Fibroblast of lung (primary cell): Measurements from ENCODE around the gene ZAR1L. TPM values are rescaled to one million over a fixed set of nuclear protein-coding genes. Genes with fewer than 3 reads are reported as not detected.

ENCODE experiments used
- DNase-seq, 2 donors: peaks; one replicate each; pipeline versions ENCODE4 v3.0.0 to v3.0.0-alpha.2; 2010; ENCODE audit warnings: low read depth in 2 of 2
- H2AFZ ChIP-seq: 2 replicates; pipeline ENCODE4 v1.5.1; 2012; ENCODE audit warnings: low read length, control low read depth, inconsistent platforms
- H3K27ac ChIP-seq: 2 replicates; pipeline ENCODE4 v1.5.1; 2011; ENCODE audit warnings: low read length, control low read depth; ENCODE audit not compliant: insufficient read depth
- H3K27me3 ChIP-seq: 2 replicates; pipeline ENCODE4 v1.5.1; 2011; ENCODE audit warnings: mild to moderate bottlenecking, low read length; ENCODE audit not compliant: control insufficient read depth, insufficient read depth
- H3K36me3 ChIP-seq: 2 replicates; pipeline ENCODE4 v1.5.1; 2011; ENCODE audit warnings: low read length; ENCODE audit not compliant: control insufficient read depth, insufficient read depth
- H3K4me1 ChIP-seq: 2 replicates; pipeline ENCODE4 v1.5.1; 2011; ENCODE audit warnings: low read length; ENCODE audit not compliant: control insufficient read depth, insufficient read depth; ENCODE audit errors: extremely low read depth
- H3K4me2 ChIP-seq: 2 replicates; pipeline ENCODE4 v1.5.1; 2011; ENCODE audit warnings: low read length, control low read depth; ENCODE audit not compliant: insufficient read depth; ENCODE audit errors: extremely low read depth
- H3K4me3 ChIP-seq, 4 experiments: fragments of 200-600 bp in 1 of 4; sonication (generic) in 1 of 4; replicated peaks in 1 of 4; 2 replicates each; pipeline ENCODE4 v1.5.1; 2011 to 2016; ENCODE audit warnings: low read length in 4 of 4, low read depth in 3 of 4, mild to moderate bottlenecking in 3 of 4, control low read depth in 2 of 4, inconsistent platforms in 1 of 4, mixed read lengths in 1 of 4; ENCODE audit not compliant: insufficient read depth in 1 of 4; ENCODE audit errors: control extremely low read depth in 1 of 4
- H3K79me2 ChIP-seq: 2 replicates; pipeline ENCODE4 v1.5.1; 2012; ENCODE audit warnings: mild to moderate bottlenecking, low read length, inconsistent platforms; ENCODE audit not compliant: control insufficient read depth, insufficient read depth
- H3K9ac ChIP-seq: 2 replicates; pipeline ENCODE4 v1.5.1; 2011; ENCODE audit warnings: mild to moderate bottlenecking, low read length, control low read depth; ENCODE audit not compliant: insufficient read depth
- H3K9me3 ChIP-seq: 2 replicates; pipeline ENCODE4 v1.5.1; 2012; ENCODE audit warnings: low read depth, low read length; ENCODE audit not compliant: control insufficient read depth, insufficient read depth
- H4K20me1 ChIP-seq: 2 replicates; pipeline ENCODE4 v1.5.1; 2011; ENCODE audit warnings: low read length; ENCODE audit not compliant: control insufficient read depth, insufficient read depth; ENCODE audit errors: extremely low read depth
- EZH2 ChIP-seq: IDR thresholded peaks from 2 replicates; pipeline ENCODE4 v1.5.1; 2012; ENCODE audit warnings: low read length, control low read depth, mild to moderate bottlenecking; ENCODE audit errors: missing control alignments
- polyA plus RNA-seq, 2 donors: library from polyadenylated mRNA; depleted of rRNA in 1 of 2; stranded (reverse) in 1 of 2; unstranded in 1 of 2; fragments of >200 nt; gene quantifications; 2 replicates each; pipeline ENCODE4 v1.2.1, GENCODE V29; 2011 to 2012; ENCODE audit warnings: missing spikeins in 1 of 2
- total RNA-seq: library from RNA; depleted of rRNA; stranded (reverse); fragments of >200 nt; gene quantifications from 2 replicates; pipeline ENCODE4 v1.2.1, GENCODE V29; 2014
- TF ChIP-seq, protein P1 (sequence below), 2 donors: IDR thresholded peaks in 1 of 2; conservative IDR thresholded peaks in 1 of 2; 1 replicate in 1 of 2; 2 replicates in 1 of 2; pipeline ENCODE4 v1.5.1; 2011 to 2012; ENCODE audit warnings: low read length in 2 of 2, control low read depth in 1 of 2, inconsistent platforms in 1 of 2, low read depth in 1 of 2, mild to moderate bottlenecking in 1 of 2

ZAR1L gene
- total and polyA plus RNA-seq, 2 donors (not counting 1 experiment from before 2014, with no cell fraction given), result not detected

DNA sequence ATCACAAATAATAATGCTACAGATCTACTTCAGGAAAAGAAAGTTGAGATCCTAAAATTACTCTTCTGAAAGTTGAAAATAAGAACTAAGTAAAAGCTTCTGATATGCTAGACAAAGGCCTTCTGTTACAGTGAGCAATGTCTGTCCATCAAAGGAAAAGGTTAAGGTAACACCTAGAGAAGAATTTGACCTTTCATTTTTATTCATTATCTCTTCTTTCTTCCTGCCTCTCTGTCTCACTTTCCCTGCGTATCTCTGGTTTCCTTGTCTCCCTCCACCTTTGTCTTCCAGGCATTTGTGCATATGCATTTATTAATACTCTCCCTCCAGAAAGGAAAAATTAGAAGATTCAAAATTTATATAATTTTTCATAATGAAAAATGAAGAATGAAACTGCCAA is 49.0 kb downstream of the ZAR1L start:
- no peak for TF ChIP-seq EZH2
- TF ChIP-seq, protein P1, sequence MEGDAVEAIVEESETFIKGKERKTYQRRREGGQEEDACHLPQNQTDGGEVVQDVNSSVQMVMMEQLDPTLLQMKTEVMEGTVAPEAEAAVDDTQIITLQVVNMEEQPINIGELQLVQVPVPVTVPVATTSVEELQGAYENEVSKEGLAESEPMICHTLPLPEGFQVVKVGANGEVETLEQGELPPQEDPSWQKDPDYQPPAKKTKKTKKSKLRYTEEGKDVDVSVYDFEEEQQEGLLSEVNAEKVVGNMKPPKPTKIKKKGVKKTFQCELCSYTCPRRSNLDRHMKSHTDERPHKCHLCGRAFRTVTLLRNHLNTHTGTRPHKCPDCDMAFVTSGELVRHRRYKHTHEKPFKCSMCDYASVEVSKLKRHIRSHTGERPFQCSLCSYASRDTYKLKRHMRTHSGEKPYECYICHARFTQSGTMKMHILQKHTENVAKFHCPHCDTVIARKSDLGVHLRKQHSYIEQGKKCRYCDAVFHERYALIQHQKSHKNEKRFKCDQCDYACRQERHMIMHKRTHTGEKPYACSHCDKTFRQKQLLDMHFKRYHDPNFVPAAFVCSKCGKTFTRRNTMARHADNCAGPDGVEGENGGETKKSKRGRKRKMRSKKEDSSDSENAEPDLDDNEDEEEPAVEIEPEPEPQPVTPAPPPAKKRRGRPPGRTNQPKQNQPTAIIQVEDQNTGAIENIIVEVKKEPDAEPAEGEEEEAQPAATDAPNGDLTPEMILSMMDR (conservative IDR thresholded peaks at IDR 0.05 in 1 of 2, IDR thresholded peaks at IDR 0.05 in 1 of 2; ENCODE audit: low read depth in 1 of 2, low read length in 2 of 2), result no peak
- Histone ChIP-seq H3K27ac (no peak overlapping the region), H3K27me3 (no peaks in the 10 kb centered on the region), H3K9ac (no peak overlapping the region), H3K79me2 (no peaks in the 10 kb centered on the region), H3K4me3 (no peak overlapping the region), H4K20me1 (no peaks in the 10 kb centered on the region), H3K4me2 (no peak overlapping the region), H3K4me1 (peaks cover 8% of the 10 kb centered on the region), H3K36me3 (no peaks in the 10 kb centered on the region), H3K9me3 (no peaks in the 10 kb centered on the region), H2AFZ (no peak overlapping the region)
- DNase-seq, result no peak

DNA sequence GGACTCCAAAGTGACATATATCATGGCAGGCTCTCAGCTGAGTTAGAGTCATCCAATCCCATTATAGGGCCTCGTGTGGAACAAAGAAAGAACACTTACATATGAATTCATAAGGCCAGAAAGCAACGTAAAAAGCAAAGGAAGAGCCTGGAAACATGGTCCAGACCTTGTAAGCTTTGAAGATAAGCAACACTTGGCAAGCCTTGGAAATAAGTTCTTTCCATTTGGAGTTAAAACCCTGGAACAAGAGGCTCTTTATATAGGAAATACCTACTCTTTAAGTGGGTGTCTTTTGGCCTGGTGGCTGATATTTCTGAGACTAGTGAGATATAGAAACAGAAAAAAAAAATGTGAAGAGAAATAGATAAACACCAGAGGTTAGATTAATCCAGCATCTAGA is 49.4 kb downstream of the ZAR1L start:
- H3K79me2 ChIP-seq, result no peaks in the 10 kb centered on the region
- peaks cover 9% of the 10 kb centered on the region for H3K4me1 ChIP-seq
- H3K4me3 ChIP-seq, result no peak overlapping the region
- no peak overlapping the region for H3K9ac ChIP-seq
- no peak overlapping the region for H2AFZ ChIP-seq
- TF ChIP-seq, protein P1 (conservative IDR thresholded peaks at IDR 0.05 in 1 of 2, IDR thresholded peaks at IDR 0.05 in 1 of 2; ENCODE audit: low read depth in 1 of 2, low read length in 2 of 2), result no peak
- no peak for TF ChIP-seq EZH2
- H3K36me3 ChIP-seq, result no peaks in the 10 kb centered on the region
- H3K9me3 ChIP-seq, result no peaks in the 10 kb centered on the region
- H3K4me2 ChIP-seq, result no peak overlapping the region
- no peak for DNase-seq
- H4K20me1 ChIP-seq, result no peaks in the 10 kb centered on the region
- no peak overlapping the region for H3K27ac ChIP-seq
- H3K27me3 ChIP-seq, result no peaks in the 10 kb centered on the region

DNA sequence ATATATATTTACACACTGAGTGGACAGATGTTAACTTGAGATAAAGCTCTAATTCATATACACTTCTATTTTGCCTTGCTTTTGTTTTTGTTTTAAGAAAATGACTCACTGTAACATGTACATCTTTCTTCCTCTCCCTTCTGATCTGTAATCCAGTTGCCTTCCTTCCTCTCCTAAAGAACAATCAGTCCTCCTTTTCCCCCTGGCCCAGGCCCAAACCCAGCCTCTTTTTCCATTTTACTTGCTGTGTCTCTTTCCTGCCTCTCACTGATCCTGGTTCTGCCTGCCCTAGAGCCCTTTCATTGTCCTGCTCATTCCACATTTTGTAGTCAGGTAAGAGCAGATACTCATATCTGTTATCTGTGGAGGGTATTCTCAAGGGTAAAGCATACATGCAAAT is 50.8 kb downstream of the ZAR1L start:
- no peaks in the 10 kb centered on the region for H4K20me1 ChIP-seq
- H2AFZ ChIP-seq, result no peak overlapping the region
- no peak overlapping the region for H3K9ac ChIP-seq
- H3K4me2 ChIP-seq, result no peak overlapping the region
- no peak overlapping the region for H3K27ac ChIP-seq
- TF ChIP-seq, protein P1 (conservative IDR thresholded peaks at IDR 0.05 in 1 of 2, IDR thresholded peaks at IDR 0.05 in 1 of 2; ENCODE audit: low read depth in 1 of 2, low read length in 2 of 2), result no peak
- TF ChIP-seq EZH2, result no peak
- H3K4me3 ChIP-seq, result no peak overlapping the region
- peaks cover 11% of the 10 kb centered on the region for H3K4me1 ChIP-seq
- DNase-seq, result peak; percentile 38 to 58
- H3K9me3 ChIP-seq, result no peaks in the 10 kb centered on the region
- H3K79me2 ChIP-seq, result no peaks in the 10 kb centered on the region
- no peaks in the 10 kb centered on the region for H3K36me3 ChIP-seq
- H3K27me3 ChIP-seq, result no peaks in the 10 kb centered on the region
